Heart right ventricle (tissue), 16 donors: Measurements from ENCODE around the gene NLRP12. TPM values are rescaled to one million over a fixed set of nuclear protein-coding genes. Genes with fewer than 3 reads are reported as not detected.

Experiments
- ATAC-seq, 8 donors: fragments of 200-7000 bp; cut with Tn5 transposase; one replicate each; pipeline ENCODE4 v1.9.1; 2020; ENCODE audit warnings: mild to moderate bottlenecking in 8 of 8, moderate library complexity in 8 of 8, moderate number of reproducible peaks in 1 of 8
- DNase-seq, 2 donors: peaks; one replicate each; pipeline ENCODE4 v3.0.0-alpha.2; 2020
- H3K27ac ChIP-seq, 10 donors: fragments of 200-600 bp; sonication (generic) in 2 of 10; one replicate each; pipeline versions ENCODE4 v1.5.0 to v1.8.0; 2020 to 2022; ENCODE audit warnings: mild to moderate bottlenecking in 3 of 10
- H3K27me3 ChIP-seq, 7 donors: fragments of 200-600 bp; one replicate each; pipeline ENCODE4 v1.8.0; 2021 to 2022; ENCODE audit warnings: mild to moderate bottlenecking in 2 of 7
- H3K36me3 ChIP-seq, 9 donors: fragments of 200-600 bp; sonication (generic) in 1 of 9; one replicate each; pipeline versions ENCODE4 v1.5.0 to v1.8.0; 2020 to 2022; ENCODE audit warnings: mild to moderate bottlenecking in 2 of 9
- H3K4me1 ChIP-seq, 9 donors: fragments of 200-600 bp; sonication (generic) in 1 of 9; one replicate each; pipeline versions ENCODE4 v1.5.0 to v1.8.0; 2020 to 2022; ENCODE audit warnings: mild to moderate bottlenecking in 4 of 9
- H3K4me3 ChIP-seq, 10 donors: fragments of 200-600 bp; sonication (generic) in 2 of 10; one replicate each; pipeline versions ENCODE4 v1.5.0 to v1.8.0; 2020 to 2022; ENCODE audit warnings: mild to moderate bottlenecking in 7 of 10, moderate library complexity in 2 of 10
- H3K9me3 ChIP-seq, 11 donors: fragments of 200-600 bp in 10 of 11; sonication (generic) in 2 of 11; one replicate each; pipeline versions ENCODE4 v1.5.0 to v1.8.0; 2013 to 2022; ENCODE audit warnings: mild to moderate bottlenecking in 2 of 11, control low read depth in 1 of 11, moderate library complexity in 1 of 11
- WGBS, 2 donors: extraction: QIAGEN DNeasy Blood & Tissue Kit; methylation state at CpG; one replicate each; pipeline ENCODE4 v1.1.7; 2013; ENCODE audit warnings: inconsistent platforms in 1 of 2; 5-methylcytosine and 5-hydroxymethylcytosine counted together
- intact Hi-C, 10 donors: fragments of 100-400 bp; cut with DNase I; formaldehyde crosslinking; loops; one replicate each; pipeline versions ENCODE4 v1.11.1 to v1.14.2; 2022
- polyA plus RNA-seq, 2 donors: library from polyadenylated mRNA; stranded (reverse); fragments of 200-250 nt; gene quantifications; one replicate each; pipeline ENCODE4 v1.2.3, GENCODE V29; 2013
- total RNA-seq, 10 donors: library from RNA; stranded (reverse); fragmentation: NEBNext Ultra II Directional in 3 of 10; extraction: Animal tissue kit (Norgen Biotek cat#: 25700) in 3 of 10; gene quantifications; one replicate each; pipeline versions ENCODE4 v1.2.1 to v1.2.4, GENCODE V29; 2021 to 2023
- TF ChIP-seq, protein P1 (sequence below), 9 donors: fragments of 200-600 bp; sonication (generic) in 2 of 9; IDR thresholded peaks; one replicate each; pipeline versions ENCODE4 v1.5.0 to v1.8.0; 2021 to 2022; ENCODE audit warnings: antibody characterized with exemption in 9 of 9, mild to moderate bottlenecking in 5 of 9, moderate library complexity in 1 of 9
- donor health status: Arrhythmogenic right ventricular cardiomyopathy.
- donor health status: ischemic (EF 13 %, LVEDD 7.1; RV severe dilation, severe dysfunction).
- donor health status: healthy with polysubstance abuse.
- donor health status: DM: no; HTN: yes; CAD: no.
- donor health status: DM: no; HTN: no; CAD: no.
- donor health status: ischemic (EF 25% LVEDD 6.9; RV normal size, moderate dysfunction).
- donor health status: ischemic (EF 25% LVEDD 5.7; RV mildly dilated, moderate dysfunction).
- donor health status: healthy.
- donor health status: DM: yes; HTN: yes; CAD: no.
- donor health status: Ischemic cardiomyopathy.
- donor health status: ischemic (EF 35%, LVEDD 5.7; RV mildly dilated, moderate dysfunction).
- donor health status: nonischemic (EF 11% LVEDD 7.7; RV severe dilation, severe dysfunction).
- donor health status: DM: yes; HTN: yes; CAD: no.
- donor health status: PGD.
- donor health status: ischemic (EF 29% LVEDD 5.4; RV normal size, mild dysfunction).
- donor health status: nonischemic (EF 23%, LVEDD 6.1; RV moderate dilation, normal function).

Gene NLRP12
- total and polyA plus RNA-seq, 12 donors, result 0.07 to 1.0 (median 0.27) TPM; not detected in 1

DNA sequence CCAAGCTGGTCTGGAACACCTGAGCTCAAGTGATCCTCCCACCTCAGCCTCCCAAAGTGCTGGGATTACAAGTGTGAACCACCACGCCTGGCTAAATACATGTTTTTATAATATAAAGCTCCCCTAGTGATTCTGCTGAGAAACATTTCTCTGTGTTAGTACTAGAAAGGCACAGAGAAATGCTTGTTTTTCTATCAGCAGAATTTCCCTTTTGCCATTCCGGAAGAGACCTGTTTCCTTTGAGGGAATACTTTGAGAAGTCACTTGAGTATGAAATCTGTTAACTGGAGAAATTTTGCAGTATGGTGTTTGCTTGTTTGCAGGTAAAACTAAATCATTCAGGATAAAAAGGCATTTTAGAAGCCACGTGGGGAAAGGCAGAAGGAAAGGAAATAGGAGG, 4.4 kb upstream of the NLRP12 start:
- H3K9me3 ChIP-seq, result no peaks in the 10 kb centered on the region
- peaks cover 0 to 48% (median 21%) of the 10 kb centered on the region in 7 donors for H3K27me3 ChIP-seq
- no peaks in the 10 kb centered on the region for H3K36me3 ChIP-seq
- no peak overlapping the region for H3K4me3 ChIP-seq
- 46 to 59% methylated on average over 3 of the region's 3 CpGs for WGBS, 2 donors
- peaks cover 0 to 43% (median 0%) of the 10 kb centered on the region in 9 donors for H3K4me1 ChIP-seq
- H3K27ac ChIP-seq, result no peak overlapping the region
- intact Hi-C loops, result no loop called here
- DNase-seq (no peak), ATAC-seq (no peak)
- TF ChIP-seq, protein P1, sequence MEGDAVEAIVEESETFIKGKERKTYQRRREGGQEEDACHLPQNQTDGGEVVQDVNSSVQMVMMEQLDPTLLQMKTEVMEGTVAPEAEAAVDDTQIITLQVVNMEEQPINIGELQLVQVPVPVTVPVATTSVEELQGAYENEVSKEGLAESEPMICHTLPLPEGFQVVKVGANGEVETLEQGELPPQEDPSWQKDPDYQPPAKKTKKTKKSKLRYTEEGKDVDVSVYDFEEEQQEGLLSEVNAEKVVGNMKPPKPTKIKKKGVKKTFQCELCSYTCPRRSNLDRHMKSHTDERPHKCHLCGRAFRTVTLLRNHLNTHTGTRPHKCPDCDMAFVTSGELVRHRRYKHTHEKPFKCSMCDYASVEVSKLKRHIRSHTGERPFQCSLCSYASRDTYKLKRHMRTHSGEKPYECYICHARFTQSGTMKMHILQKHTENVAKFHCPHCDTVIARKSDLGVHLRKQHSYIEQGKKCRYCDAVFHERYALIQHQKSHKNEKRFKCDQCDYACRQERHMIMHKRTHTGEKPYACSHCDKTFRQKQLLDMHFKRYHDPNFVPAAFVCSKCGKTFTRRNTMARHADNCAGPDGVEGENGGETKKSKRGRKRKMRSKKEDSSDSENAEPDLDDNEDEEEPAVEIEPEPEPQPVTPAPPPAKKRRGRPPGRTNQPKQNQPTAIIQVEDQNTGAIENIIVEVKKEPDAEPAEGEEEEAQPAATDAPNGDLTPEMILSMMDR (IDR thresholded peaks at IDR 0.05), result no peak

DNA sequence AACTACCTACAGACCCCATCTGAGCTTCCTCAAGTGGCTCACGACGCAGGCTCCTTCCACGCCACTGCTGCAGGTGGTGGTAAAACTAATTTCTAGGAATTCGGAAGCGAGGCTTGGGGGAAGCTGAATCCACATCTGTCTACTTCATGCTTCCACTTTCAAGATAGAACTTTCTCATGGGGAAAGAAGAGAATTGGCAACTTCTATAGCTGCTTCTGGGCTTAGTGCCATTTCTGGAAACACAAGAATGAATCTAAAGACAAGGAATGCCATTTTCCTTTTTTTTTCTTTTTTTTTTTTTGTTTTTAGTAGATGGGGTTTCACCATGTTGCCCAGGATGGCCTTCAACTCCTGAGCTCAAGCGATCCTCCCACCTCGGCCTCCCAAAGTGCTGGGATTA, 2.8 kb upstream of the NLRP12 start:
- TF ChIP-seq, protein P1 (IDR thresholded peaks at IDR 0.05), result no peak
- H3K9me3 ChIP-seq, result no peaks in the 10 kb centered on the region
- H3K27me3 ChIP-seq, result peaks cover 0 to 48% (median 22%) of the 10 kb centered on the region in 7 donors
- H3K4me1 ChIP-seq, result peaks cover 0 to 44% (median 0%) of the 10 kb centered on the region in 9 donors
- ATAC-seq, result no peak
- no peak overlapping the region for H3K4me3 ChIP-seq
- WGBS, 2 donors, result 56 to 68% methylated on average over 7 of the region's 7 CpGs
- intact Hi-C loops, result no loop called here
- no peaks in the 10 kb centered on the region for H3K36me3 ChIP-seq
- H3K27ac ChIP-seq, result no peak overlapping the region
- no peak for DNase-seq

DNA sequence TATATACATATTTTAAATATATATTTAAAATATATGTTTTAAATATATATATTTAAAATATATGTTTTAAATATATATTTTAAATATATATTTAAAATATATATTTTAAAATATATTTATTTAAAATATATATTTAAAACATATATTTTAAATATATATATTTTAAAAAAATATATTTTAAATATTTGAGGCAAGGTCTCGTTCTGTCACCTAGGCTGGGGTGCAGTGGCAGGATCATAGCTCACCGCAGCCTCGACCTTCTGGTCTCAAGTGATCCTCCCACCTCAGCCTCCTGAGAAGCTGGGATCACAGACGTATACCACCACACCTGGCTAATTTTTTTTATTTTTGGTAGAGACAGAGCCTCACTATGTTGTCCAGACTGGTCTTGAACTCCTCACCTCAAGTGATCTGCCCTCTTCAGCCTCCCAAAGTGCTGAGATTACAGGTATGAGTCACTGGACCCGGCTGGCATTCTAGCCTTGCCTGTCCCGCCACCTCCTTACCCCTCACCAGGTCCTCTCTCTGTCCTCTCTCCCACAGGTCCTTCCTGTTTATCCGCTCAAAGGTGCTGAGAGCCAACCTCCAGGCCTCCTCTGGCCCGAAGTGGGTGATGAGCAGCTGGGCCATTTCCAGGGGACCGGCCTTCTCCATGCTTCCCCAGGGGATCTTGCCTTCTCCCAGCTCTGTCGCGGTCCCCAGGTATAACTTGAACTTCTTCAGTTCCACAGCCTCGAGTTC, 564 bp downstream of the NLRP12 start:
- no peak for ATAC-seq
- H3K27ac ChIP-seq, result peak overlapping the region in 1 of 10 donors; percentile 86
- H3K36me3 ChIP-seq, result no peaks in the 10 kb centered on the region
- 79 to 82% methylated on average over 12 of the region's 12 CpGs for WGBS, 2 donors
- H3K27me3 ChIP-seq, result peaks cover 0 to 29% (median 17%) of the 10 kb centered on the region in 7 donors
- H3K4me3 ChIP-seq, result peak overlapping the region in 2 of 10 donors; percentile 17 to 49
- intact Hi-C loops, result no loop called here
- H3K9me3 ChIP-seq, result no peaks in the 10 kb centered on the region
- peaks cover 0 to 23% (median 0%) of the 10 kb centered on the region in 9 donors for H3K4me1 ChIP-seq
- no peak for DNase-seq
- TF ChIP-seq, protein P1 (IDR thresholded peaks at IDR 0.05), result no peak

DNA sequence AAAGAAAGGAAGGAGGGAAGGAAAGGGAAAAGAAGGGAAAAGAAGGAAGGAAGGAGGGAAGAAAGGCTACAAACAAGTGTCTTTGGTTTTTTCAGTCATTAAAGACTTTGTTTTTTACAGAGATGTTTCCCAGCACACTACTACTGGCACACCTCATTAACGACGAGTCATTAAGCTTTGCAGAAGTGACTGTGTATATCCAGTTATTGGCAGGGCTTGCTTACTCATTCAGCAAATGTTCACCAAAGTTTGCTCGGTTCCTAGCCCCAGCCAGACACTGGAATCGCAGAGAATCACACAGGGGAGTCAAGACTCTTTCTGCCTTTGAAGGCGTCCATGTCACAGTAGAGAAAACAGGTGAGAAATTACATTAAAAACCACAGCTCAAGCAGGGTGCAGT, 4.3 kb downstream of the NLRP12 start:
- ATAC-seq (no peak), DNase-seq (no peak)
- Histone ChIP-seq H3K27me3 (peaks cover 0 to 22% (median 12%) of the 10 kb centered on the region in 7 donors), H3K4me1 (peaks cover 0 to 10% (median 0%) of the 10 kb centered on the region in 9 donors), H3K4me3 (no peak overlapping the region), H3K36me3 (no peaks in the 10 kb centered on the region), H3K27ac (no peak overlapping the region), H3K9me3 (no peaks in the 10 kb centered on the region)
- 74 to 75% methylated on average over 5 of the region's 5 CpGs for WGBS, 2 donors
- TF ChIP-seq, protein P1 (IDR thresholded peaks at IDR 0.05), result no peak
- intact Hi-C loops, result loop anchor here in 2 of 10 donors (10.0 kb wide), 1 partner anchor 205 kb away; no protein-coding TSS in a partner anchor
